Stimulated activated CD4-positive, alpha-beta T cell treated with anti-CD3 and anti-CD28 coated beads, Interleukin-1b, Interleukin-23, amount 100 ng/mL, for 24 hours (primary cell): ENCODE results near the gene GPR33.
"Not testable (repeated sequence)": the region's sequence is repeated elsewhere in the genome, so short reads cannot be mapped to it uniquely, and the experiment has no call there.

Experiments used
- DNase-seq, 4 experiments: peaks; one replicate each; pipeline ENCODE4 v3.0.0-alpha.2; 2020; ENCODE audit warnings: low read depth in 4 of 4, low spot score in 1 of 4

Gene GPR33

GRCh38 chr14:31487886-31488285 lies at the start of gene GPR33:
GPR33 (minus strand) TSS chr14:31488039; CDS start chr14:31483965, 4,074 bp downstream.
- no peak for DNase-seq

GRCh38 chr14:31536201-31536960 lies 48.5 kb upstream of the GPR33 start:
- no peak for DNase-seq

- no peak for DNase-seq
These were observed 42.3 kb upstream of the GPR33 start for GRCh38 chr14:31530136-31530535.

- DNase-seq: no peak
These were observed 41.2 kb upstream of the GPR33 start for GRCh38 chr14:31529053-31529452.

GRCh38 chr14:31527546-31527945 lies 39.7 kb upstream of the GPR33 start:
- no peak for DNase-seq

- DNase-seq: no peak
These were observed 39.2 kb upstream of the GPR33 start for GRCh38 chr14:31527087-31527486.

- DNase-seq: no peak
These were observed 23.0 kb upstream of the GPR33 start for GRCh38 chr14:31510855-31511254.

- DNase-seq: no peak
These were observed 22.4 kb upstream of the GPR33 start for GRCh38 chr14:31510222-31510621.

- DNase-seq: no peak
These were observed 20.3 kb upstream of the GPR33 start for GRCh38 chr14:31508135-31508534.

- no peak for DNase-seq
These were observed 17.6 kb upstream of the GPR33 start for GRCh38 chr14:31505411-31505810.

GRCh38 chr14:31501870-31502269 lies 14.0 kb upstream of the GPR33 start:
- DNase-seq: no peak

- DNase-seq: no peak
These were observed 5.1 kb upstream of the GPR33 start for GRCh38 chr14:31492759-31493498.

GRCh38 chr14:31489691-31490090 lies 1.9 kb upstream of the GPR33 start:
- no peak for DNase-seq

- DNase-seq: no peak
These were observed 1.1 kb downstream of the GPR33 start for GRCh38 chr14:31486764-31487163.

GRCh38 chr14:31484754-31485153 lies 3.1 kb downstream of the GPR33 start:
- no peak for DNase-seq

- no peak for DNase-seq
These were observed 7.7 kb downstream of the GPR33 start for GRCh38 chr14:31480156-31480555.

- DNase-seq: no peak
These were observed 8.8 kb downstream of the GPR33 start for GRCh38 chr14:31479027-31479426.

- no peak for DNase-seq
These were observed 10.6 kb downstream of the GPR33 start for GRCh38 chr14:31477248-31477647.

GRCh38 chr14:31476131-31476866 lies 11.5 kb downstream of the GPR33 start:
- DNase-seq: no peak

GRCh38 chr14:31466554-31466953 lies 21.3 kb downstream of the GPR33 start:
- no peak for DNase-seq

GRCh38 chr14:31465111-31465510 lies 22.7 kb downstream of the GPR33 start:
- no peak for DNase-seq

- DNase-seq: not testable (repeated sequence)
These were observed 25.4 kb downstream of the GPR33 start for GRCh38 chr14:31462450-31462849.
